GM18505 (cell line): ENCODE data around the gene SOX5.
"Not testable (repeated sequence)": the region's sequence is repeated elsewhere in the genome, so short reads cannot be mapped to it uniquely, and the experiment has no call there.

Experiments
- ATAC-seq: cut with Tn5 transposase; IDR thresholded peaks from one replicate; pipeline ENCODE4 v1.9.1; 2021; ENCODE audit not compliant: unreplicated experiment
- POLR2A ChIP-seq: IDR thresholded peaks from 4 replicates; pipeline ENCODE4 v1.6.1; 2011; ENCODE audit warnings: borderline replicate concordance; ENCODE audit not compliant: insufficient read depth, insufficient read length; ENCODE audit errors: extremely low read depth

The SOX5 gene

GRCh38 chr12:23847857-23848256 lies 101.6 kb downstream of the SOX5 start:
- TF ChIP-seq POLR2A, result no peak
- ATAC-seq, result no peak

- no peak for ATAC-seq
- no peak for TF ChIP-seq POLR2A
These were observed 105.5 kb downstream of the SOX5 start for GRCh38 chr12:23843958-23844357.

- no peak for TF ChIP-seq POLR2A
- ATAC-seq, result no peak
These were observed 115.4 kb downstream of the SOX5 start for GRCh38 chr12:23834076-23834475.

GRCh38 chr12:23831739-23832138 lies 117.7 kb downstream of the SOX5 start:
- ATAC-seq, result no peak
- no peak for TF ChIP-seq POLR2A

GRCh38 chr12:23830210-23830609 lies 119.3 kb downstream of the SOX5 start:
- TF ChIP-seq POLR2A, result no peak
- no peak for ATAC-seq

- no peak for TF ChIP-seq POLR2A
- no peak for ATAC-seq
These were observed 122.1 kb downstream of the SOX5 start for GRCh38 chr12:23827353-23827752.

- ATAC-seq, result not testable (repeated sequence)
These were observed 124.3 kb downstream of the SOX5 start for GRCh38 chr12:23825124-23825523.

GRCh38 chr12:23824358-23824757 lies 125.1 kb downstream of the SOX5 start:
- no peak for ATAC-seq
- no peak for TF ChIP-seq POLR2A

- not testable (repeated sequence) for ATAC-seq
These were observed 126.6 kb downstream of the SOX5 start for GRCh38 chr12:23822883-23823282.

GRCh38 chr12:23817345-23817744 lies 132.1 kb downstream of the SOX5 start:
- no peak for TF ChIP-seq POLR2A
- ATAC-seq, result no peak

GRCh38 chr12:23816394-23816851 lies 133.0 kb downstream of the SOX5 start:
- ATAC-seq, result no peak

GRCh38 chr12:23815810-23816209 lies 133.7 kb downstream of the SOX5 start:
- ATAC-seq, result no peak
- no peak for TF ChIP-seq POLR2A

More at GRCh38 chr12:23816394-23816851, 133.0 kb downstream of the SOX5 start:
- no peak for TF ChIP-seq POLR2A

- ATAC-seq, result no peak
- TF ChIP-seq POLR2A, result no peak
These were observed 136.3 kb downstream of the SOX5 start for GRCh38 chr12:23813206-23813605.

GRCh38 chr12:23810329-23810902 lies 139.1 kb downstream of the SOX5 start:
- no peak for ATAC-seq
- TF ChIP-seq POLR2A, result no peak

GRCh38 chr12:23803540-23803939 lies 145.9 kb downstream of the SOX5 start:
- no peak for TF ChIP-seq POLR2A
- ATAC-seq, result no peak

- no peak for TF ChIP-seq POLR2A
- no peak for ATAC-seq
These were observed 154.0 kb downstream of the SOX5 start for GRCh38 chr12:23795494-23795893.

- ATAC-seq, result no peak
- TF ChIP-seq POLR2A, result no peak
These were observed 168.4 kb downstream of the SOX5 start for GRCh38 chr12:23781118-23781517.
